Measurements from ENCODE around the gene MNAT1. TPM values are rescaled to one million over a fixed set of nuclear protein-coding genes. Genes with fewer than 3 reads are reported as not detected.
A peak's percentile ranks its signal among the peaks of the same experiment; 100 is the strongest.
"Not testable (repeated sequence)": the region's sequence is repeated elsewhere in the genome, so short reads cannot be mapped to it uniquely, and the experiment has no call there.

The MNAT1 gene
- total RNA-seq, 1 donor from 2014 or later: 40.3 TPM

DNA sequence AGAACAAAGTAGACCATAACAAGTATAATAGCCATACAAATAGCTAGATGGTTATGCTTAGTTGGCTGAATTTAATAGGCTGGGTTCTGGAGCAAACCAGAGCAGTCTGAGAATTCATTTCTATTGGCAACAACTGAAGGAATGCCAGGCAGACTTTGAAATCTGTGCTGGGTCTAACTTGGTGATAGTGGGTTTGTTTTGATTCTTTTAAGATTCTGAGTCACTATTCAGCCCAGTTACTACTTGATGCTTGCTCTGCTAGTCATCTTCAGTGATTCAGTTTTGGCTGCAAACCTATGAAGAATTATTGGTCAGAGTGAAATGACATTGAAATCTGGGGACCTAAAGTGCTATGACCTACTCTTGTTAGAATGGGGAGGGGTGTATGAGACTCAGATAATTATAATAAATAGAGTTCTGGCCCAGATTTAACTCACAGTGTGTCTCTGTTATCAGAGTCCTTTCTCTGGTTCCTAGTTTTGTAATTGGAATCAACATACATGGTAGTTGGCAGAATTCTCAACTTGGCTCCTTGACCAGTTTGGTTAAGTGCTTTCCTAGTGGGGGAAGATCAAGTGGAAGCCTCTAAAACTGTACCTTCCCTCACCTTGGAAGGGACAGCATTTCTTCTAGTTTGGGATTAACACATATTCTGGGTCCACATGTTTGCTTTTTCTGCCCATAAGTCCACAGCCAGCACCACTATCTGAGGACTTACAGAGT, 43.5 kb downstream of the MNAT1 start:
- no peak for FAIRE-seq
- Histone ChIP-seq H3K36me3 (ENCODE audit: control insufficient read depth, insufficient read depth, low read length) (no peaks in the 10 kb centered on the region), H3K4me3 (ENCODE audit: low read depth, low read length) (no peak overlapping the region), H3K27me3 (ENCODE audit: control insufficient read depth, insufficient read depth, low read length) (no peaks in the 10 kb centered on the region)
- TF ChIP-seq, protein P1, sequence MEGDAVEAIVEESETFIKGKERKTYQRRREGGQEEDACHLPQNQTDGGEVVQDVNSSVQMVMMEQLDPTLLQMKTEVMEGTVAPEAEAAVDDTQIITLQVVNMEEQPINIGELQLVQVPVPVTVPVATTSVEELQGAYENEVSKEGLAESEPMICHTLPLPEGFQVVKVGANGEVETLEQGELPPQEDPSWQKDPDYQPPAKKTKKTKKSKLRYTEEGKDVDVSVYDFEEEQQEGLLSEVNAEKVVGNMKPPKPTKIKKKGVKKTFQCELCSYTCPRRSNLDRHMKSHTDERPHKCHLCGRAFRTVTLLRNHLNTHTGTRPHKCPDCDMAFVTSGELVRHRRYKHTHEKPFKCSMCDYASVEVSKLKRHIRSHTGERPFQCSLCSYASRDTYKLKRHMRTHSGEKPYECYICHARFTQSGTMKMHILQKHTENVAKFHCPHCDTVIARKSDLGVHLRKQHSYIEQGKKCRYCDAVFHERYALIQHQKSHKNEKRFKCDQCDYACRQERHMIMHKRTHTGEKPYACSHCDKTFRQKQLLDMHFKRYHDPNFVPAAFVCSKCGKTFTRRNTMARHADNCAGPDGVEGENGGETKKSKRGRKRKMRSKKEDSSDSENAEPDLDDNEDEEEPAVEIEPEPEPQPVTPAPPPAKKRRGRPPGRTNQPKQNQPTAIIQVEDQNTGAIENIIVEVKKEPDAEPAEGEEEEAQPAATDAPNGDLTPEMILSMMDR (IDR thresholded peaks at IDR 0.05; ENCODE audit: insufficient read depth, low read length, severe bottlenecking): no peak
- DNase-seq (ENCODE audit: low read depth): peak; percentile 81

DNA sequence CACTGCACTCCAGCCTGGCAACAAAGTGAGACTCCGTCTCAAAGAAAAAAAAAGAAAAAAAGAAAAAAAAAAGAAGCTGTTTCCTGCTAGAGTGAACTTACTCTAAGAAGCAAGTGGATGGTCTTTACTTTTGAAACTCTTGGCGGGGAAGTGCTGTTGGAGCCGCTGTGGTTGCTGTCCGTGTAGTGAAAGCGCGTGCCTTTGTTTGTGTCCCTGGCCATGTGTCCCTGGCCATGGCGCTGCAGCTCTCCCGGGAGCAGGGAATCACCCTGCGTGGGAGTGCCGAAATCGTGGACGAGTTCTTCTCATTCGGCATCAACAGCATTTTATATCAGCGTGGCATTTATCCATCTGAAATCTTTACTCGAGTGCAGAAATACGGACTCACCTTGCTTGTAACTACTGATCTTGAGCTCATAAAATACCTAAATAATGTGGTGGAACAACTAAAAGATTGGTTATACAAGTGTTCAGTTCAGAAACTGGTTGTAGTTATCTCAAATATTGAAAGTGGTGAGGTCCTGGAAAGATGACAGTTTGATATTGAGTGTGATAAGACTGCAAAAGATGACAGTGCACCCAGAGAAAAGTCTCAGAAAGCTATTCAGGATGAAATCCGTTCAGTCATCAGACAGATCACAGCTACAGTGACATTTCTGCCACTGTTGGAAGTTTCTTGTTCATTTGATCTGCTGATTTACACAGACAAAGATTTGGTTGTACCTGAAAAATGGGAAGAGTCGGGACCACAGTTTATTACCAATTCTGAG, 45.4 kb downstream of the MNAT1 start:
- H3K4me3 ChIP-seq (ENCODE audit: low read depth, low read length); DNase-seq (ENCODE audit: low read depth); H3K36me3 ChIP-seq (ENCODE audit: control insufficient read depth, insufficient read depth, low read length); H3K27me3 ChIP-seq (ENCODE audit: control insufficient read depth, insufficient read depth, low read length): not testable (repeated sequence)
- FAIRE-seq: peak; percentile 91

DNA sequence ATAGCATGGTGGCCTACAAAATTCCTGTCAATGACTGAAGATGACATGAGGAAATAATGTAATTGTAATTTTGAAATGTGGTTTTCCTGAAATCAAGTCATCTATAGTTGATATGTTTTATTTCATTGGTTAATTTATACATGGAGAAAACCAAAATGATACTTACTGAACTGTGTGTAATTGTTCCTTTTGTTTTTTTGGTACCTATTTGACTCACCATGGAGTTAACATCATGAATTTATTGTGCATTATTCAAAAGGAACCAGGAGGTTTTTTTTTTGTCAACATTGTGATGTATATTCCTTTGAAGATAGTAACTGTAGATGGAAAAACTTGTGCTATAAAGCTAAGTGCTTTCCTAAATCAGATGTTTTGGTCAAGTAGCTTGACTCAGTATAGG, 46.0 kb downstream of the MNAT1 start:
- H3K36me3 ChIP-seq (ENCODE audit: control insufficient read depth, insufficient read depth, low read length); H3K27me3 ChIP-seq (ENCODE audit: control insufficient read depth, insufficient read depth, low read length); FAIRE-seq; H3K4me3 ChIP-seq (ENCODE audit: low read depth, low read length); DNase-seq (ENCODE audit: low read depth): not testable (repeated sequence)

DNA sequence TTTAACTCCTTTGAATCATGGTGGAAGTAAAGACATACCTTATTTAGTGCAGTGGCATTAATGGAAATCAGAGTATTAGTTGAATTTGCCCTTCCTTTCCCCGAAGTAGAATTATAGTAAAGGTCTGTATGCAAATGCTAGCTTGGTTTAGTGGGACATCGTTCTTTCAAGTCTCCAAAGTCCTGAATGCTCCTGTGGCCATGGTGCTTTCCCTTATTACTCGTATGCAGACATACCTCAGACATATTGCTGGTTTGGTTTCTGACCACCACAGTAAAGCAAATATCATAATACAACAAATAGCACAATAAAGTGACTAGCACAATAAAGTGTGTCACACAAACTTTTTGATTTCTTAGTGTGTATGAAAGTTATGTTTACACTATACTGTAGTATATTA, 52.3 kb downstream of the MNAT1 start:
- no peak overlapping the region for H3K4me3 ChIP-seq (ENCODE audit: low read depth, low read length)
- H3K27me3 ChIP-seq (ENCODE audit: control insufficient read depth, insufficient read depth, low read length): no peaks in the 10 kb centered on the region
- no peak for DNase-seq (ENCODE audit: low read depth)
- TF ChIP-seq, protein P1 (IDR thresholded peaks at IDR 0.05; ENCODE audit: insufficient read depth, low read length, severe bottlenecking): no peak
- no peak for FAIRE-seq
- H3K36me3 ChIP-seq (ENCODE audit: control insufficient read depth, insufficient read depth, low read length): no peaks in the 10 kb centered on the region

DNA sequence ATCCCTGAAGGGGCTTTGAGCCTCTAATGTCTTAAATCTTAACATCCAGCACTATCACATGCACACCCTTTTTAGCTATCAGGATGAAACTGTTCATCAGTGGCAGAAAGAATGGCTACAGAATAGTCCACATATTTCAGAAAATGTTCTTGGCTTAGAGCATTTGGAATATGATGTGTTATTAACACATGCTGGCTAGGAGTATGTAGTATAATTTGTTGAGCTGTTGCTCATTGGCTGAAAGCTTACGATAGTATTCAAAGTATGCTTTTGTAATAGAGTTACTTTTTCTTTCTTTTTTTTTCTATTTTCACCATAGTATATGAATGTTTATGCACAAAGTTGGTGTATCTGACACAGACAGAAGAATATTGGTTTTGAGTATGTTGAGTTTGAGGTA, 55.1 kb downstream of the MNAT1 start:
- Histone ChIP-seq H3K4me3 (ENCODE audit: low read depth, low read length) (no peak overlapping the region), H3K36me3 (ENCODE audit: control insufficient read depth, insufficient read depth, low read length) (no peaks in the 10 kb centered on the region), H3K27me3 (ENCODE audit: control insufficient read depth, insufficient read depth, low read length) (no peaks in the 10 kb centered on the region)
- TF ChIP-seq, protein P1 (IDR thresholded peaks at IDR 0.05; ENCODE audit: insufficient read depth, low read length, severe bottlenecking): no peak
- DNase-seq (ENCODE audit: low read depth): no peak
- no peak for FAIRE-seq

DNA sequence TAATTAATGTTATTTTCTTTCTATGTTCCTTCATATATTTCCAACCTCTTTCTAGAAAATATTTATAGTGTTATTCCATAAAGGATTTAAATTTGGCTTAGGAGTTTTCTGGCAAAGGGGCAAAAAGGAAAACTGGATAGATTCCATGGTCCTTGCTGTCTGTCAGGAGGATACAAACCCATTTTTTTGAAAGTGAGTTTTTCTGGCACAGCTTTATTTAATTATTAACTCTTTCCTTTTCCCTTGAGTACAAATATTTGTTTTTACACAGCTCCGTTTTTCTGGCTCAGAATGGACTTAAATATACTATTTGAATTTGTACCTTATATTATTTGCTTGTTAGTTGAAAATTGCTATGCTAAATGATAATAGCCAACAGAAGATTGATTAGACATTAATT, 56.3 kb downstream of the MNAT1 start:
- FAIRE-seq (no peak), DNase-seq (ENCODE audit: low read depth) (no peak)
- TF ChIP-seq, protein P1 (IDR thresholded peaks at IDR 0.05; ENCODE audit: insufficient read depth, low read length, severe bottlenecking): no peak

More for the DNA sequence above, 56.3 kb downstream of the MNAT1 start:
- no peaks in the 10 kb centered on the region for H3K27me3 ChIP-seq (ENCODE audit: control insufficient read depth, insufficient read depth, low read length)
- no peak overlapping the region for H3K4me3 ChIP-seq (ENCODE audit: low read depth, low read length)
- H3K36me3 ChIP-seq (ENCODE audit: control insufficient read depth, insufficient read depth, low read length): no peaks in the 10 kb centered on the region
